C4-2B (cell line): ENCODE data around the gene CCDC92.

Source experiments
- H3K27ac ChIP-seq: fragments of 450-650 bp; 2 replicates; pipeline ENCODE4 v1.5.1; 2017
- CTCF ChIP-seq: fragments of 450-650 bp; conservative IDR thresholded peaks from 2 replicates; pipeline ENCODE4 v1.5.1; 2017; ENCODE audit warnings: mild to moderate bottlenecking
- ZFX ChIP-seq: fragments of 450-650 bp; IDR thresholded peaks from 2 replicates; pipeline ENCODE4 v1.6.1; 2017

Gene CCDC92

GRCh38 chr12:123986374-123986965, 13.8 kb upstream of the CCDC92 start:
- no peak for TF ChIP-seq ZFX
- TF ChIP-seq CTCF, result no peak
- no peak overlapping the region for H3K27ac ChIP-seq

GRCh38 chr12:123984903-123985302, 12.3 kb upstream of the CCDC92 start:
- no peak overlapping the region for H3K27ac ChIP-seq
- TF ChIP-seq CTCF (no peak), ZFX (no peak)

GRCh38 chr12:123983822-123984485, 11.3 kb upstream of the CCDC92 start:
- H3K27ac ChIP-seq, result no peak overlapping the region
- peak; percentile 71 for TF ChIP-seq CTCF
- TF ChIP-seq ZFX, result no peak

- no peak for TF ChIP-seq ZFX
- TF ChIP-seq CTCF, result no peak
- H3K27ac ChIP-seq, result no peak overlapping the region
These were observed 9.6 kb upstream of the CCDC92 start for GRCh38 chr12:123982269-123982668.

GRCh38 chr12:123979566-123979965, 6.9 kb upstream of the CCDC92 start:
- H3K27ac ChIP-seq, result no peak overlapping the region

GRCh38 chr12:123976227-123976826, 3.7 kb upstream of the CCDC92 start:
- H3K27ac ChIP-seq, result no peak overlapping the region
- TF ChIP-seq ZFX, result no peak
- TF ChIP-seq CTCF, result no peak

More at GRCh38 chr12:123979566-123979965, 6.9 kb upstream of the CCDC92 start:
- TF ChIP-seq ZFX, result no peak
- no peak for TF ChIP-seq CTCF
